ENCODE measurements around the gene SAMD15. TPM values are rescaled to one million over a fixed set of nuclear protein-coding genes. Genes with fewer than 3 reads are reported as not detected.

Gene SAMD15
- total RNA-seq, 1 experiment from 2014 or later: 1.2 TPM

Other genes with a start within 250 kb of the SAMD15 start
- gene ZDHHC22, start 235.6 kb upstream of the SAMD15 start, total RNA-seq (2014; rRNA removed): 0.15 and 0.81 TPM in 2 replicates
- gene TMEM63C, start 195.6 kb upstream of the SAMD15 start, total RNA-seq (2014; rRNA removed): 4.0 and 5.4 TPM in 2 replicates
- not detected in 2 replicates for gene NGB, start 106.2 kb upstream of the SAMD15 start, total RNA-seq (2014; rRNA removed)
- 57.6 and 67.6 TPM in 2 replicates for gene POMT2, start 56.5 kb upstream of the SAMD15 start, total RNA-seq (2014; rRNA removed)
- 49.9 and 57.4 TPM in 2 replicates for gene GSTZ1, start 56.3 kb upstream of the SAMD15 start, total RNA-seq (2014; rRNA removed)
- gene TMED8, start 285 bp upstream of the SAMD15 start, total RNA-seq (2014; rRNA removed): 16.8 and 17.8 TPM in 2 replicates
- gene NOXRED1, start 46.1 kb downstream of the SAMD15 start, total RNA-seq (2014; rRNA removed): 0.33 and 0.46 TPM in 2 replicates
- gene VIPAS39, start 80.2 kb downstream of the SAMD15 start, total RNA-seq (2014; rRNA removed): 20.1 and 20.2 TPM in 2 replicates
- 215 and 217 TPM in 2 replicates for gene AHSA1, start 80.7 kb downstream of the SAMD15 start, total RNA-seq (2014; rRNA removed)
- gene ISM2, start 121.4 kb downstream of the SAMD15 start, total RNA-seq (2014; rRNA removed): 0.95 TPM in 1 of 2 replicates, not detected in the other
- gene SPTLC2, start 239.3 kb downstream of the SAMD15 start, total RNA-seq (2014; rRNA removed): 25.6 and 27.6 TPM in 2 replicates